NB4 (cell line): ENCODE data around the gene LRCOL1.

Experiments used
- CTCF ChIP-seq: IDR thresholded peaks from one replicate; pipeline ENCODE4 v1.5.1; 2012; ENCODE audit warnings: low read depth, low read length
- MYC ChIP-seq: IDR thresholded peaks from 2 replicates; pipeline ENCODE4 v1.6.1; 2011; ENCODE audit warnings: low read depth, low read length
- POLR2A ChIP-seq: IDR thresholded peaks from 2 replicates; pipeline ENCODE4 v1.6.1; 2011; ENCODE audit warnings: mild to moderate bottlenecking; ENCODE audit not compliant: insufficient read length; ENCODE audit errors: extremely low read depth
- TF ChIP-seq, protein P1 (sequence below): IDR thresholded peaks from 2 replicates; pipeline ENCODE4 v1.6.1; 2011; ENCODE audit warnings: low read depth, low read length

- TF ChIP-seq CTCF (no peak), POLR2A (no peak), MYC (no peak)
- TF ChIP-seq, protein P1, sequence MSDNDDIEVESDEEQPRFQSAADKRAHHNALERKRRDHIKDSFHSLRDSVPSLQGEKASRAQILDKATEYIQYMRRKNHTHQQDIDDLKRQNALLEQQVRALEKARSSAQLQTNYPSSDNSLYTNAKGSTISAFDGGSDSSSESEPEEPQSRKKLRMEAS = no peak
These were observed 9.2 kb upstream of the LRCOL1 start for GRCh38 chr12:132619386-132620112.
